Kidney glomerular epithelial cell (primary cell): Measurements from ENCODE around the gene C9orf50.
A peak's percentile ranks its signal among the peaks of the same experiment; 100 is the strongest.

Source experiments
- DNase-seq: peaks from one replicate; lab custom pipeline; 2025; lab: John Stamatoyannopoulos, UW

Gene C9orf50

DNA sequence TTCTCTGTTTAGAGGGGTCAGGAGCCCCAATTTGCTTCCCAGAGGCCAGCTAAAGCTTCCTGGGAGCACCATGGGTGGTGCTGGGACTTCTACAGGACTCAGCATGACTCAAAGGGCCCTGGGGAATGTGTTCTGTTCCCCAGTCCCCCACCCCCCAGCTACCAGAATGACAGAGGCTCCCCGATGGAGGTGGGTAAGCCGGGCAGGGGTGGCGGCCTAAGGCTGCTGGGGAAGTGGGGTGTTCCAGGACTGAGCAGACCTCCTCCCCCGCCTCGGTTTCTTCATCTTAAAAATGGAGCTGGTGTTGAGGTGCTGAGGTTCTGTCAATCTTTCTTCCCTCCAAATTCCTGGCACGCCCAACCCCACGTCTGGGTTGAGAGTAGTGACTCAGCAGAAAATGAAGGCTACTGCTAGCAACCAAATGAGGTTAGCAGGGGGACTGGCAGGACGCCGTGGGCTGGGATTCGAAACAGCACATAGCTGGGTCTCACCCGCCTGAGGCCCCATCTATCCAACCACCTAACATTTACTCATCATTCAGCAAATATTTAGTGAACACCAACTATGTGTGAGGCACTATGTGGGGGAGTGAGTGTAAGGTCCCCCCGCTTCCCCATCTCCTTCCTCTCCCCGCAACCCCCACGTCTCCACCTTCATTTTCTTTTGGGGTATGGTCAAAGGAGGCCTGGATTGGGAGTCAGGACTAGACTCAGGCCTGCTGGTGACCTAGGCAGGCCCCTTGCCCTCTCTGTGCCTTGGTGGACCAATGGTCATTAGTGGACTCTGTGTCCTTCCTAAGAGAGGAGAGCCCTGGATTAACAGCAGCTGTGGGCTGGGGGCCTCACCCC, 50.2 kb downstream of the C9orf50 start:
- DNase-seq: no peak

DNA sequence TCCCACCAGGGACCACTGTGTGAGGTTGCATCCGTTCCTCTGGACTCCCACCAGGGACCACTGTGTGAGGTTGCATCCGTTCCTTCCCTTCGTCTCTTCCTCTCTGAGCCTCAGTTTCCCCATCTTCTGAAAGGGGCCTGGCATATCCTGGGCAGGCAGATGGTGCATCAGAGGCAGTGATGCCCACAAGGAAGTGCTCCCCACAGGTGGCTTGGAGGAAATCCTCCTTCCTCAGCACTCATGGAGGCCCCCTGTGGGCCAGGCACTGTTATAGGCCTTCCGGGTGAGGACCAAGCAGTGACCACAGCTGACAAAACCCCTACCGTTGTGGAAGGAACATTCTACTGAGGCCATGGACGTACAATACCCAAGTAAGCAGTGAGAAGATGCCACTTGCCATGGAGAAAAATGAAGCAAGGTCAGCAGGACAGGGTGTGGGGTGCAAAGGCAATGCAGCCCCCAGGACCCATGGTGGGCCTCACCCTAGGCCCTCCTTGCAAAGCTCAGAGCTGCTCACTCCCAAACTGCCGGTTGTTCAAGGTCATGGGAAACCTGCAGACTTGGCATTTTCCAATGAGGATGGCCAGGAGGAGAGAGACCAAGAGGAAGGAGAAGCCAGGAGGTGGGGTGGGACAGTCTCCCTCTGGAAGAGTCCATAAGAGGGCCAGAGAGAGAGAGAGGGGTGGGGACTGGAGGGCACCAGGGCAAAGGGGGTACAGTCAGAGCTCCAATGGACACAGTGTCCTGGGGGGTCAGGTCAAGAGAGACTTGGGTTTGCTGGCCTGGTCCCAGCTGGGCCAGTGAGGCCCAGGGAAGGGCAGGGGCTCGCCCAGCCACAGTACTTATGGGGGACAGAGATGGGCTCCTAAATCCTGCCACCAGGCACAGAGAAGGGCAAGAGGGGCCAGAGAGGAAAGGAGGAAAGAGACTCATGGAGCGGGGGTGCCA, 51.1 kb downstream of the C9orf50 start:
- no peak for DNase-seq

GRCh38 chr9:129568560-129569501, 52.1 kb downstream of the C9orf50 start:
- DNase-seq: no peak

GRCh38 chr9:129567842-129568559, 52.9 kb downstream of the C9orf50 start:
- peak; percentile 53 for DNase-seq

DNA sequence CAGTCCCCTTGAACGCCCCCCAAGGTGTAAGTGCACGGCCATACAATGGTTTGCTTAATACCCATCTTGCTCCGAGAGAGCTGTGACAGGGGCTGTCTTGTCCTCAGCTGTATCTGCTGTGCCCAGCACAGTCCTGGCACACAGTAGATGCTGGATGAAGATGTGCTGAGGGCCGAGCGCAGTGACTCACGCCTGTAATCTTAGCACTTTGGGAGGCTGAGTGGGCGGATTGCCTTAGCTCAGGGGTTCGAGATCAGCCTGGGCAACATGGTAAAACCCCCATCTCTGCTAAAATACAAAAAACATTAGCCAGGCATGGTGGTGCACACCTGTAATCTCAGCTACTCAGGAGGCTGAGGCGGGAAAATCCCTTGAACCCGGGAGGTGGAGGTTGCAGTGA, 53.6 kb downstream of the C9orf50 start:
- no peak for DNase-seq

- DNase-seq: no peak
Measured at GRCh38 chr9:129566563-129567266, 54.2 kb downstream of the C9orf50 start.

DNA sequence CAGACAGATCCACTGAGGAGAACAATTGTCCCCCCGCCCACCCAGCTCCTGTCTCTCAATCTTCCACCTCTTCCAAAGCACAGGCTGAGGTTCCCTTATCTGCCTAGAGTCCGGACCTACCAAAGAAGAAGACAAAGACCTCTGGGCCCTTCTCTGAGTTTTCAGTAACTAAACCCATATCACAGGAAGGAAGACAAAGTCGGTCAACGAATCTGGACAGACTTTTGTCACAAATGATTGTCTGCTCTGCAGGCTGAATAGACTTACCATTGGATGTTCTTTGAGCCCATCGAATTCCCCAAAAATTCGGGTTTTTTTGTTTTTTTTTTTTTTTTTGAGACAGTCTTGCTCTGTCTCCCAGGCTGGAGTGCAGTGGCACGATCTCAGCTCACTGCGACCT, 58.0 kb downstream of the C9orf50 start:
- no peak for DNase-seq

GRCh38 chr9:129562514-129562913, 58.4 kb downstream of the C9orf50 start:
- DNase-seq: no peak
